ENCODE data around the gene CCNQ. TPM values are rescaled to one million over a fixed set of nuclear protein-coding genes. Genes with fewer than 3 reads are reported as not detected.

Gene CCNQ
- total RNA-seq, 4 donors from 2014 or later = 30.7 to 57.7 (median 51.4) TPM

DNA sequence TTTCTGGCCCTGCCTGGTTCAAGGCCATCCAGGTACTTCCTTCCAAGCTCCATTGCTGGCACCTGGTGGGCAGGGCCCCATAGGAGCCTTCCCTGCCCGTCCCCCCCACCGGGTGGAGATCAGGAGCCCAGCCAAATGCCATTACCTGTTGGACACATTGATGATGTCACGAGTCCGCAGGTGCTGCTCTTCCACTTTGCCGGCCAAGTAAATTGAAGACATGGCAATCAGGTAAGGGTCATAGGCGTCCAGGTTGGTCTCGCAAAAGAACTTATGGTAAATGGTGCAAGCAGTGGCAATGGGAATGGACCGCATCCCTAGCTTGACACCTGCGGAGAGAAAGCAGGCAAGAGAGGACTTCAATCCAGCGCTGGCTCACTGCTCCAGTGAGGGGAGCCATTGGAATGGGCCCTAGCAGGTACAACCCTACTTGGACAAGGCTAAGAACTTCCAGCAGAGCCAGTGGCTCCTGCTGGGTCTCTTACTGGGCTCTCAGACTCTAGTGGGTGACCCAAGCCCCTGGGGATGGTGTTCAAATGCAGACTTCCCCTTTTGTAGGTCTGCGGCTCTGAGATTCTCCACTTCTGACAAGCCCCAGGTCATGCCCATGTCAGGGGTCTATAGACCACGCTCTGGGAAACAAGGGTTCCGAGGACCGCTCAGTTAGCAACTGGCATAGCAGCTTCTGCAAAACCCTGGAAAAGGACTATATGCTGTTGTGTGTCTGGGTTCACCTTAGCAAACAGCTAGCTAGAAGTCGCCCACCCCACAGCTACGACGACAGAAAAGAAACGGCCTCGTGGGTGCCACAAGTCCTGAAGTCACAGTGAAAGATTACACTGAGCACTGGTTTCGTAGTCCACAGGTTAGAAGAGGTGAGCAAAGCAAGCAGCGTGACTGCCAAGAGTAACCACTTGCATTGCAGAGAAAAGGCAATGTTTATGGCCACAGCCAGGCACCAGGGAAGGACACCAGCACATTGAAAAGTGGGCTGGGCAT lies 2.8 kb downstream of the CCNQ start:
- no peak for TF ChIP-seq EP300 (IDR thresholded peaks at IDR 0.05)
- TF ChIP-seq POLR2AphosphoS5 (IDR thresholded peaks at IDR 0.05) = no peak
- TF ChIP-seq, protein P1, sequence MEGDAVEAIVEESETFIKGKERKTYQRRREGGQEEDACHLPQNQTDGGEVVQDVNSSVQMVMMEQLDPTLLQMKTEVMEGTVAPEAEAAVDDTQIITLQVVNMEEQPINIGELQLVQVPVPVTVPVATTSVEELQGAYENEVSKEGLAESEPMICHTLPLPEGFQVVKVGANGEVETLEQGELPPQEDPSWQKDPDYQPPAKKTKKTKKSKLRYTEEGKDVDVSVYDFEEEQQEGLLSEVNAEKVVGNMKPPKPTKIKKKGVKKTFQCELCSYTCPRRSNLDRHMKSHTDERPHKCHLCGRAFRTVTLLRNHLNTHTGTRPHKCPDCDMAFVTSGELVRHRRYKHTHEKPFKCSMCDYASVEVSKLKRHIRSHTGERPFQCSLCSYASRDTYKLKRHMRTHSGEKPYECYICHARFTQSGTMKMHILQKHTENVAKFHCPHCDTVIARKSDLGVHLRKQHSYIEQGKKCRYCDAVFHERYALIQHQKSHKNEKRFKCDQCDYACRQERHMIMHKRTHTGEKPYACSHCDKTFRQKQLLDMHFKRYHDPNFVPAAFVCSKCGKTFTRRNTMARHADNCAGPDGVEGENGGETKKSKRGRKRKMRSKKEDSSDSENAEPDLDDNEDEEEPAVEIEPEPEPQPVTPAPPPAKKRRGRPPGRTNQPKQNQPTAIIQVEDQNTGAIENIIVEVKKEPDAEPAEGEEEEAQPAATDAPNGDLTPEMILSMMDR (IDR thresholded peaks at IDR 0.05) = no peak
- no peak for TF ChIP-seq POLR2A (IDR thresholded peaks at IDR 0.05)
- H3K9me3 ChIP-seq = no peaks in the 10 kb centered on the region
- H3K27me3 ChIP-seq = no peaks in the 10 kb centered on the region
- peaks cover 0 to 42% (median 5%) of the 10 kb centered on the region in 3 donors for H3K4me1 ChIP-seq
- peaks cover 0 to 49% of the 10 kb centered on the region in 2 donors for H3K36me3 ChIP-seq
- ATAC-seq = no peak
- H3K27ac ChIP-seq = no peak overlapping the region
- WGBS, 2 donors (ENCODE audit: low coverage in 1 of 2) = 80% methylated on average over 4 of the region's 21 CpGs; no CpG with 5 or more reads in 1 of the 2 donors
- H3K4me3 ChIP-seq = no peak overlapping the region

DNA sequence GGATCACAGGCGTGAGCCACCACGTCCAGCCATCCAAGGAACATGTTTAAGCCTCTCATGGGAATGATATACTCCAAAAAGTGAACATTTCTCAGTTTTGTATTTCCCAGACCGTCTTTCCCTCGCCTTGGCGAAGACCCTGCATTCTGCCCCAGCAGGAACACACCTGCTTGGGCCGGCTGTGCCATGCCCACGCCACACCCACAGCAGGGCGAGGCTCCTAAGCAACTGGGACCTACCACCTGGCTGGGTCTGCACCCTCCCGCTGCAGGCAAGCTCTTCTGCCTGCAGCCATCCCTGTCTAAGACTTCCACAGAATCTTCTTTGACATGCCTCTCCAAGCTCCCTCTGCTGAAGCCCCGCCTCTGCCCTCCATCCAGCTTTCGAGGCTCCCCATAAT lies 3.6 kb downstream of the CCNQ start:
- TF ChIP-seq, protein P1 (IDR thresholded peaks at IDR 0.05) = no peak
- TF ChIP-seq POLR2A (IDR thresholded peaks at IDR 0.05) = no peak
- no peak for TF ChIP-seq POLR2AphosphoS5 (IDR thresholded peaks at IDR 0.05)
- no peak for TF ChIP-seq EP300 (IDR thresholded peaks at IDR 0.05)
- Histone ChIP-seq H3K36me3 (peaks cover 0 to 57% of the 10 kb centered on the region in 2 donors), H3K4me1 (peaks cover 0 to 38% (median 5%) of the 10 kb centered on the region in 3 donors), H3K27me3 (no peaks in the 10 kb centered on the region), H3K27ac (no peak overlapping the region), H3K4me3 (no peak overlapping the region), H3K9me3 (no peaks in the 10 kb centered on the region)
- WGBS, 2 donors (ENCODE audit: low coverage in 1 of 2) = 70% methylated on average over 2 of the region's 11 CpGs; no CpG with 5 or more reads in 1 of the 2 donors
- no peak for ATAC-seq

DNA sequence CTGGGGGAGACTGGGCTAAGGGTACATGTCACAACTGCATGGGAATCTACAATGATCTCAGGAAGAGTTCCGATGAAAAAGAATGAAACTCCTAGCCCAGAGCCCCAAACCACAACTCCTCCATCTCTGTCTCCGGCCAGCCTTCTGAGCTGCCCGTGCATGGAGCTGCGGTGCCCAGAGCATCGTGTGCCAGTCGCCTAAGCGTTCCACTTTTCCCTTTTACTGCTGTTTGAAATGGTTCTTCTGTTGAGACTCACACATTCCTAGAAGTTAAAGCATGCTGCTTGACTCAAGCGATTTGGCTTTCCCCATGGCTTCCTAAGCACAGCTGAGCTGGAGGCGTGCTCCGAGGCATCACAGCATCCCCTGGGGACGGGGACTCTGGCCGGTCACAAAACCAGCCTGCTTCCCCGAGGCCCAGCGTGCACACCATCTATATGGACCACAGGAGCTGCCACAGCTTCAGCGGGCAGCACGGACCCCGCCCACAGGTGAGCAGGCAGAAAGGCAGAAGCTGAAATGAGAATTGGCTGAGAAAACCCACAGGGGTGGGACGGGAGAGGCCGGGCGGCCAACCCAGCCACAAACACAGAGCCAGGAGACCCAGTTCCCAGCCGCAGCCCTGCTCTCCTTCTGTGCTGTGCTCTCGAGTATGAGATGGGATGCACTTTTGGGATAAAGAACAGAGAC lies 5.0 kb downstream of the CCNQ start:
- 85% methylated on average over 4 of the region's 22 CpGs; no CpG with 5 or more reads in 1 of the 2 donors for WGBS, 2 donors (ENCODE audit: low coverage in 1 of 2)
- ATAC-seq = no peak
- Histone ChIP-seq H3K4me1 (peaks cover 0 to 29% (median 0%) of the 10 kb centered on the region in 3 donors), H3K27me3 (no peaks in the 10 kb centered on the region), H3K4me3 (no peak overlapping the region), H3K9me3 (no peaks in the 10 kb centered on the region), H3K36me3 (peaks cover 0 to 68% of the 10 kb centered on the region in 2 donors), H3K27ac (no peak overlapping the region)
- TF ChIP-seq, protein P1 (IDR thresholded peaks at IDR 0.05) = no peak
- no peak for TF ChIP-seq POLR2AphosphoS5 (IDR thresholded peaks at IDR 0.05)
- no peak for TF ChIP-seq POLR2A (IDR thresholded peaks at IDR 0.05)
- no peak for TF ChIP-seq EP300 (IDR thresholded peaks at IDR 0.05)

DNA sequence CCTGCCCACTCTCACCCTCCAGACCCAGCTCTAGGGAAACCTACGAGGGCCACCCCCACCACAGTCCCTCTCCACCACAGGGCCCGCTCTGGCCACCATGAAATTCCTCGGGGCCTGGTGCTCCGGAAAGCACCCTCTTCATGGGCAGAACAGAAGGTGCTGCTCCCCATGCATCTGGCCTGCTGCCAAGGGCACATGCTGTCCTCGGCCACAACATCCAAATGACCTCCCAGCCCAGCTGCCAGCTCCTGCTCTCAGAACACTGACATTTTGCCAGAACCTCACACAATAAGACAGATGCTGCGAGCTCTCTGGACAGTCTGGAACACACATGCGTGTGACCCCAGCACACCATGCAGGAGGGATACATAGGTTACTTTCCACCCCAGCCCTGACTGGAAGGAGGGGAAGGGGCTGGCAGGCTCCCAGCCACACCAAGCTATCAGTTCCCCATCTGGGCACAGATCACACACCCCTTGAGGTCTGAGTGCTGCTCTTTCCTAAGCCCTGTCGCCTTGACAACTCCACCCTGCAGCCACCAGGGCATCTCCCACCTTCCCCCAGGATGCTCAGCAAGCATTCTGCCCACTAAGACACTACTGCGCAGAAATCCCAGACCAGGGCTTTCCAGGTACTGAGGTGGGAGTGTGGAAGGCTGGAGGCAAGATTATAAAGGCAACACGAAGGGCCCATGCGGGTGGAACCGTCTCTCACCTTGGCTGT lies 5.8 kb downstream of the CCNQ start:
- peaks cover 0 to 27% (median 0%) of the 10 kb centered on the region in 3 donors for H3K4me1 ChIP-seq
- no peak for TF ChIP-seq POLR2A (IDR thresholded peaks at IDR 0.05)
- ATAC-seq = no peak
- peaks cover 0 to 76% of the 10 kb centered on the region in 2 donors for H3K36me3 ChIP-seq
- no peaks in the 10 kb centered on the region for H3K27me3 ChIP-seq
- H3K27ac ChIP-seq = no peak overlapping the region
- 100% methylated on average over 2 to 3 of the region's 12 CpGs for WGBS, 2 donors (ENCODE audit: low coverage in 1 of 2)
- H3K4me3 ChIP-seq = no peak overlapping the region
- H3K9me3 ChIP-seq = no peaks in the 10 kb centered on the region

All from gastroesophageal sphincter (tissue), 4 donors.